H1 (cell line): ENCODE measurements around the gene TAF8.
"Not testable (repeated sequence)": the region's sequence is repeated elsewhere in the genome, so short reads cannot be mapped to it uniquely, and the experiment has no call there.

ENCODE experiments used
- BRCA1 ChIP-seq: IDR thresholded peaks from 2 replicates; pipeline ENCODE4 v1.6.1; 2012; ENCODE audit warnings: low read depth, low read length, improper control_type of control experiment
- CEBPB ChIP-seq: IDR thresholded peaks from 2 replicates; pipeline ENCODE4 v1.6.1; 2012; ENCODE audit warnings: low read depth, low read length
- CTCF ChIP-seq, 3 experiments: IDR thresholded peaks; 1 replicate in 2 of 3; 2 replicates in 1 of 3; pipeline versions ENCODE4 v1.5.1 to v1.6.1; 2011; ENCODE audit warnings: low read length in 3 of 3, mild to moderate bottlenecking in 3 of 3, inconsistent platforms in 2 of 3, low read depth in 1 of 3, moderate library complexity in 1 of 3; ENCODE audit not compliant: insufficient read depth in 1 of 3; ENCODE audit errors: control extremely low read depth in 1 of 3
- EZH2 ChIP-seq: fragments of 200-600 bp; sonication (generic); IDR thresholded peaks from 2 replicates; pipeline ENCODE4 v1.7.1; 2012; ENCODE audit warnings: low read depth, mild to moderate bottlenecking, moderate library complexity, low read length, inconsistent platforms; ENCODE audit not compliant: severe bottlenecking
- POLR2AphosphoS5 ChIP-seq: IDR thresholded peaks from 2 replicates; pipeline ENCODE4 v1.6.1; 2011; ENCODE audit warnings: low read depth, low read length
- SP1 ChIP-seq: IDR thresholded peaks from 2 replicates; pipeline ENCODE4 v1.6.1; 2011; ENCODE audit warnings: low read depth, low read length
- TAF1 ChIP-seq: IDR thresholded peaks from 2 replicates; pipeline ENCODE4 v1.6.1; 2011; ENCODE audit warnings: mild to moderate bottlenecking, low read depth, low read length
- TEAD4 ChIP-seq: IDR thresholded peaks from 2 replicates; pipeline ENCODE4 v1.6.1; 2012; ENCODE audit warnings: low read depth, low read length, inconsistent platforms, mixed read lengths

DNA sequence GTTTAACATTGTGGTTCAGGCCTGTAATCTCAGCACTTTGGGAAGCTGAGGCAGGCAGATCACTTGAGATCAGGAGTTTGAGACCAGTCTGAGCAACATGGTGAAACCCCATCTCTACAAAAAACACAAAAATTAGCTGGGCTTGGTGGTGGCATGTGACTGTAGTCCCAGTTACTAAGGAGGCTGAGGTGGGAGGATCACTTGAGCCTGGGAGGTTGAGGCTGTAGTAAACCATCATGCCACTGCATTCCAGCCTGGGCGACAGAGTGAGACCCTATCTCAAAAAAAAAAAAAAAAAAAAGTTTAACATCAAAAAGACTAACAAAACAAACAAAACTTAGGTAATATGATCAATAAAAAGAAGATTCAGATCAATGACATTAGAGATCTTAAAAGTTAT, 46.7 kb upstream of the TAF8 start:
- TF ChIP-seq TAF1; CEBPB; CTCF (IDR thresholded peaks at IDR 0.05; ENCODE audit: control extremely low read depth in 1 of 3, insufficient read depth in 1 of 3, low read depth in 1 of 3, low read length in 3 of 3); BRCA1; POLR2AphosphoS5; SP1; EZH2; TEAD4: not testable (repeated sequence)
